ENCODE data around the gene MYO9B. TPM values are rescaled to one million over a fixed set of nuclear protein-coding genes. Genes with fewer than 3 reads are reported as not detected.

MYO9B gene
- total RNA-seq, 1 donor from 2014 or later, result 205 TPM

GRCh38 chr19:17245535-17245984 lies 170.0 kb downstream of the MYO9B start, which contains the start of gene NR2F6:
NR2F6 (minus strand) TSS chr19:17245919; CDS start chr19:17245220, 699 bp downstream.
- TF ChIP-seq CTCF (IDR thresholded peaks at IDR 0.05), result no peak
- no peaks in the 10 kb centered on the region for H3K36me3 ChIP-seq
- no peaks in the 10 kb centered on the region for H3K9me3 ChIP-seq
- peak within 1 kb of the TSS; percentile 79 for H3K27ac ChIP-seq
- peaks cover 45% of the 10 kb centered on the region for H3K4me1 ChIP-seq
- H3K27me3 ChIP-seq (ENCODE audit: low read depth), result no peaks in the 10 kb centered on the region
- no peak for DNase-seq
- intact Hi-C loops (cut with DNase I), result no loop called here
- peak within 1 kb of the TSS; percentile 89 for H3K4me3 ChIP-seq
- ATAC-seq, result no peak

- TF ChIP-seq CTCF (IDR thresholded peaks at IDR 0.05), result no peak
- intact Hi-C loops (cut with DNase I), result no loop called here
- Histone ChIP-seq H3K4me3 (peak overlapping the region; percentile 53), H3K27ac (peak overlapping the region; percentile 78), H3K4me1 (peaks cover 34% of the 10 kb centered on the region), H3K36me3 (peaks cover 3% of the 10 kb centered on the region), H3K27me3 (ENCODE audit: low read depth) (no peaks in the 10 kb centered on the region), H3K9me3 (no peaks in the 10 kb centered on the region)
- ATAC-seq, result peak; percentile 6 to 18
- DNase-seq, result peak; percentile 66
These were observed 171.3 kb downstream of the MYO9B start for GRCh38 chr19:17246681-17247425.

- intact Hi-C loops (cut with DNase I), result no loop called here
- Histone ChIP-seq H3K27ac (peak overlapping the region; percentile 49), H3K27me3 (ENCODE audit: low read depth) (no peaks in the 10 kb centered on the region), H3K9me3 (no peaks in the 10 kb centered on the region), H3K36me3 (peaks cover 10% of the 10 kb centered on the region), H3K4me1 (peaks cover 21% of the 10 kb centered on the region), H3K4me3 (no peak overlapping the region)
- DNase-seq (no peak), ATAC-seq (no peak)
- TF ChIP-seq CTCF (IDR thresholded peaks at IDR 0.05), result no peak
These were observed 172.6 kb downstream of the MYO9B start for GRCh38 chr19:17248011-17248776.

GRCh38 chr19:17249887-17250548 lies 174.4 kb downstream of the MYO9B start:
- no peak for ATAC-seq
- Histone ChIP-seq H3K4me3 (no peak overlapping the region), H3K4me1 (peaks cover 12% of the 10 kb centered on the region), H3K36me3 (peaks cover 17% of the 10 kb centered on the region), H3K9me3 (no peaks in the 10 kb centered on the region), H3K27me3 (ENCODE audit: low read depth) (no peaks in the 10 kb centered on the region), H3K27ac (no peak overlapping the region)
- intact Hi-C loops (cut with DNase I), result no loop called here
- TF ChIP-seq CTCF (IDR thresholded peaks at IDR 0.05), result no peak
- DNase-seq, result no peak

- Histone ChIP-seq H3K27ac (no peak overlapping the region), H3K9me3 (no peaks in the 10 kb centered on the region), H3K4me3 (no peak overlapping the region), H3K4me1 (no peaks in the 10 kb centered on the region), H3K27me3 (ENCODE audit: low read depth) (no peaks in the 10 kb centered on the region), H3K36me3 (peaks cover 36% of the 10 kb centered on the region)
- intact Hi-C loops (cut with DNase I), result no loop called here
- TF ChIP-seq CTCF (IDR thresholded peaks at IDR 0.05), result no peak
- no peak for DNase-seq
- ATAC-seq, result no peak
These were observed 179.1 kb downstream of the MYO9B start for GRCh38 chr19:17254636-17255035.

All from lower lobe of right lung (tissue), 2 donors.